Subcutaneous abdominal adipose tissue (tissue), 5 donors: ENCODE results near the gene LPCAT4.

ENCODE experiments used
- H3K27ac ChIP-seq: one replicate; pipeline ENCODE4 v1.7.0; 2013; ENCODE audit warnings: low read depth, mild to moderate bottlenecking, inconsistent platforms, low read length, moderate library complexity
- H3K27me3 ChIP-seq, 5 donors: one replicate each; pipeline ENCODE4 v1.7.0; 2013; ENCODE audit warnings: low read length in 5 of 5, inconsistent platforms in 1 of 5; ENCODE audit not compliant: control insufficient read depth in 5 of 5, insufficient read depth in 4 of 5
- H3K36me3 ChIP-seq, 5 donors: one replicate each; pipeline ENCODE4 v1.7.0; 2013; ENCODE audit warnings: low read length in 5 of 5; ENCODE audit not compliant: control insufficient read depth in 5 of 5, insufficient read depth in 5 of 5
- H3K4me1 ChIP-seq, 5 donors: one replicate each; pipeline ENCODE4 v1.7.0; 2013; ENCODE audit warnings: low read length in 5 of 5, mild to moderate bottlenecking in 3 of 5, moderate library complexity in 1 of 5; ENCODE audit not compliant: control insufficient read depth in 5 of 5, insufficient read depth in 5 of 5
- H3K4me3 ChIP-seq, 5 donors: one replicate each; pipeline ENCODE4 v1.7.0; 2013; ENCODE audit warnings: low read length in 5 of 5, low read depth in 1 of 5
- H3K9ac ChIP-seq, 5 donors: one replicate each; pipeline ENCODE4 v1.7.0; 2013; ENCODE audit warnings: low read length in 5 of 5, mild to moderate bottlenecking in 4 of 5, moderate library complexity in 3 of 5
- H3K9me3 ChIP-seq, 5 donors: one replicate each; pipeline ENCODE4 v1.7.0; 2013; ENCODE audit warnings: low read length in 5 of 5; ENCODE audit not compliant: control insufficient read depth in 5 of 5
- donor health status: healthy.
- donor health status: healthy.
- donor health status: healthy.
- donor health status: healthy.
- donor health status: healthy.

Gene LPCAT4

DNA sequence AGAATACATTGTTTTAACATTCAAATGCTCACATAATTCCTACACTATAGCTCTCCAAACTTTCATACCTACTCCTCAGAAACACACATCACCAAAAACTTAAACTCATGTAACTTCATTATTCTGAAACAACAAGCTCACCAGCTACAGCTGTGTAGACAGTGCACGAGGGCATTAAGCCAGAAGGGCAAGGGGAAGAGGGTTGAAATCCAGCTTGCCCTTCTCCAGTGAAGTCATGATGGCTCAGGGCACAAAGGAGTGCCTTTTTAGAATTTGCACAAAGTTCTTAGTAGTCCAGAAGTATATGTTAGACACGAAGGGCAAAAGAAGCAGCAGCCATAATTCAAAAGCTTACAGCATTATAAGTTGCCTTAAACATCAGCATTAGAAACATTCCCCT lies 38.0 kb downstream of the LPCAT4 start:
- Histone ChIP-seq H3K4me1 (peaks cover 0 to 6% (median 0%) of the 10 kb centered on the region in 5 donors), H3K36me3 (no peaks in the 10 kb centered on the region), H3K9ac (no peak overlapping the region), H3K27me3 (no peaks in the 10 kb centered on the region), H3K4me3 (no peak overlapping the region), H3K9me3 (no peaks in the 10 kb centered on the region), H3K27ac (no peak overlapping the region)

- Histone ChIP-seq H3K9me3 (peaks cover 0 to 3% (median 0%) of the 10 kb centered on the region in 5 donors), H3K4me1 (no peaks in the 10 kb centered on the region), H3K9ac (no peak overlapping the region), H3K36me3 (no peaks in the 10 kb centered on the region), H3K27ac (no peak overlapping the region), H3K4me3 (no peak overlapping the region), H3K27me3 (no peaks in the 10 kb centered on the region)
Measured at GRCh38 chr15:34327906-34328305, 39.1 kb downstream of the LPCAT4 start.

DNA sequence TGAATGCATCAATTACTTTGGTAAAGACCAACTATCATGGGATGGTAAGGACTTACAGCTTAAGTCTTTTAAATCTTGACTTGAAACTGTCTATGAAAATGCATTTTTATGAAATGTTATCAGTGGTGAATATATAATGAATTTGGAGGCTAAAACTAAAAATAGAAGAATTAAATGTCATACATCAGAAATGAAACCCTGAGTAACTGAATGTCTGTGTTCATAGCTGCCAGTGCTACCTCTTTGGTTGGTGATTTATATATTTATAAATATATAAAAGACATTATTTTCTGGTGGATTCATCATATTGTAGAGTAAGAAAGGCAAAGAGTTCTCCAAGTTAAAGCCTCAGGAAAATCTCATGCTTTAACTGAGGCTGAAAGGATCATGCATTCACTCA lies 41.6 kb downstream of the LPCAT4 start:
- no peaks in the 10 kb centered on the region for H3K27me3 ChIP-seq
- H3K36me3 ChIP-seq: no peaks in the 10 kb centered on the region
- peaks cover 0 to 3% (median 0%) of the 10 kb centered on the region in 5 donors for H3K9me3 ChIP-seq
- H3K9ac ChIP-seq: no peak overlapping the region
- no peak overlapping the region for H3K4me3 ChIP-seq
- H3K27ac ChIP-seq: no peak overlapping the region
- no peaks in the 10 kb centered on the region for H3K4me1 ChIP-seq

GRCh38 chr15:34324933-34325332 lies 42.1 kb downstream of the LPCAT4 start:
- H3K9ac ChIP-seq: no peak overlapping the region
- no peaks in the 10 kb centered on the region for H3K36me3 ChIP-seq
- H3K27ac ChIP-seq: no peak overlapping the region
- H3K27me3 ChIP-seq: no peaks in the 10 kb centered on the region
- H3K4me1 ChIP-seq: no peaks in the 10 kb centered on the region
- peaks cover 0 to 3% (median 0%) of the 10 kb centered on the region in 5 donors for H3K9me3 ChIP-seq
- H3K4me3 ChIP-seq: no peak overlapping the region

GRCh38 chr15:34323217-34323616 lies 43.8 kb downstream of the LPCAT4 start:
- H3K4me3 ChIP-seq: no peak overlapping the region
- no peak overlapping the region for H3K27ac ChIP-seq
- H3K36me3 ChIP-seq: no peaks in the 10 kb centered on the region
- H3K9ac ChIP-seq: no peak overlapping the region
- H3K4me1 ChIP-seq: peaks cover 0 to 12% (median 6%) of the 10 kb centered on the region in 5 donors
- no peaks in the 10 kb centered on the region for H3K27me3 ChIP-seq
- peaks cover 0 to 3% (median 0%) of the 10 kb centered on the region in 5 donors for H3K9me3 ChIP-seq

- Histone ChIP-seq H3K27me3 (no peaks in the 10 kb centered on the region), H3K9me3 (peaks cover 0 to 3% (median 0%) of the 10 kb centered on the region in 5 donors), H3K27ac (peak overlapping the region; percentile 11), H3K36me3 (peaks cover 0 to 6% (median 0%) of the 10 kb centered on the region in 5 donors), H3K4me3 (peak overlapping the region; percentile 65 to 89 (median 70)), H3K9ac (peak overlapping the region; percentile 19 to 90 (median 80)), H3K4me1 (peaks cover 0 to 21% (median 10%) of the 10 kb centered on the region in 5 donors)
Measured at GRCh38 chr15:34318277-34319079, 48.5 kb downstream of the LPCAT4 start.

DNA sequence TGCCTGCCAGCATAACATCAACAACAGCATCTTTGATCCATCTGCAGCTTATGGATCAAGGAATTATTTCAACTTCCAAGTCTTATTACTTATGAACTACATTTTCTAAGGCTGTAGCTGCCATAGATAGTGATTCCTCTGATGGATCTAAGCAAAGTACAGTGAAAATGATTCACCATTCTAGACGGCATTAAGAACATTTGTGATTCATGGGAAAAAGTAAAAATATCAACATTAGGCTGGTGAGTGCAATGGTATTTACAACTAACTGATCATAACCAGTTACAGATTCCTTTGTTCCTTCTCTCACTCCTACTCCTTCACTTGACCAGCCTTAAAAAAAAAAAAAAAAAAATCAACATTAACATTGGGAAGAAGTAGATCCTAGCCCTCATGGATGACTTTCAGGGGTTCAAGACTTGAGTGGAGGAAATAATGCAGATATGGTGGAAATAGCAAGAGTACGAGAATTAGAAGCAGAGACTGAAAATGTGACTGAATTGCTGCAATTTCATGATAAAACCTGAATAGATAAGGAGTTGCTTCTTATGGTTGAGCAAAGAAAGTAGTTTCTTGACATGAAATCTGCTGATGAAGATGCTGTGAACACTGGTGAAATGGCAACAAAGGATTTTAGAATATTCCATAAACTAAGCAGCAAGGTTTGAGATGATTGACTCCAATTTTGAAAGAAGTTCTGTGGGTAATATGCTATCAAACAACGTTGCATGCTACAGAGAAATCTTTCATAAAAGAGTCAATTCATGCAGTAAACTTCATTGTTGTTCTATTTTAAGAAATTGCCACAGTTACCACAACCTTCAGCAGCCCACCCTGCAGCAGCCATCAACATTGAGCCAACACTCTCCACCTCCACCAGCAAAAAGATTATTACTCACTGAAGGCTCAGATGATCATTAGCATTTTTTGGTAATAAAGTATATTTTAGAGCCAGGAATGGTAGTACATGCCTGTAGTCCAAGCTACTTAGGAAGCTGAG lies 52.2 kb downstream of the LPCAT4 start:
- Histone ChIP-seq H3K4me1 (peaks cover 0 to 21% (median 10%) of the 10 kb centered on the region in 5 donors), H3K4me3 (no peak overlapping the region), H3K36me3 (peaks cover 0 to 6% (median 0%) of the 10 kb centered on the region in 5 donors), H3K27me3 (no peaks in the 10 kb centered on the region), H3K27ac (no peak overlapping the region), H3K9me3 (no peaks in the 10 kb centered on the region), H3K9ac (no peak overlapping the region)

DNA sequence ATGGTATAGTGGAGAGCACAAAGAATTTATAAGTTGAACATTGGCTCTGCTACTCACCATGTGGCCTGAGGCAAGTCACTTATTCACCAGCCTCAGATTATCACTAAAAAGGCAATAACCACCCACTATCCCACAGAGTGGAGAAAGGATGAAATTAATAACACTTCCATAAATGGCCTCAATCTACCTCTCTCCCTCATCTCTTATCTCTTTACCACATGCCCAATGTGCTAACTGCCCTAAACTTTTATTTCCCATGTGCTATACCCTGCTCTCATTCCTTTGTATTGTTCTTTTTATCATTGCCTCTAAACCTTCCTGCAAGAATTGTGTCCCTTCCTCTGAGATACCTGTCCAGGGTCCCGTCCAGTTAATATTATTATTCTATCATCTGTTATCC lies 55.4 kb downstream of the LPCAT4 start:
- H3K27ac ChIP-seq: no peak overlapping the region

More for the DNA sequence above, 55.4 kb downstream of the LPCAT4 start:
- Histone ChIP-seq H3K4me3 (no peak overlapping the region), H3K27me3 (no peaks in the 10 kb centered on the region), H3K36me3 (peaks cover 0 to 6% (median 0%) of the 10 kb centered on the region in 5 donors), H3K4me1 (no peaks in the 10 kb centered on the region), H3K9ac (no peak overlapping the region), H3K9me3 (no peaks in the 10 kb centered on the region)
